Left ventricle myocardium inferior (tissue), 1 donor: ENCODE data around the gene ZNF594. TPM values are rescaled to one million over a fixed set of nuclear protein-coding genes. Genes with fewer than 3 reads are reported as not detected.
"Not testable (repeated sequence)": the region's sequence is repeated elsewhere in the genome, so short reads cannot be mapped to it uniquely, and the experiment has no call there.

ENCODE experiments used
- DNase-seq: peaks from one replicate; pipeline ENCODE4 v3.0.0-alpha.2; 2020
- H3K27ac ChIP-seq: fragments of 200-600 bp; replicated peaks from 2 replicates; pipeline ENCODE4 v1.8.0; 2021
- H3K27me3 ChIP-seq: fragments of 200-600 bp; 2 replicates; pipeline ENCODE4 v1.8.0; 2021; ENCODE audit warnings: low read depth
- H3K36me3 ChIP-seq: fragments of 200-600 bp; 2 replicates; pipeline ENCODE4 v1.8.0; 2021
- H3K4me1 ChIP-seq: fragments of 200-600 bp; 2 replicates; pipeline ENCODE4 v1.8.0; 2021
- H3K4me3 ChIP-seq: fragments of 200-600 bp; 2 replicates; pipeline ENCODE4 v1.8.0; 2021; ENCODE audit warnings: mild to moderate bottlenecking, moderate library complexity
- H3K9me3 ChIP-seq: fragments of 200-600 bp; replicated peaks from 2 replicates; pipeline ENCODE4 v1.8.0; 2021
- CTCF ChIP-seq: fragments of 200-600 bp; IDR thresholded peaks from 2 replicates; pipeline ENCODE4 v1.8.0; 2021; ENCODE audit warnings: antibody characterized with exemption, mild to moderate bottlenecking, borderline replicate concordance
- intact Hi-C: fragments of 100-400 bp; cut with micrococcal nuclease; formaldehyde crosslinking; loops from one replicate; pipeline ENCODE4 v1.11.0; 2022
- total RNA-seq: library from RNA; stranded (reverse); fragmentation: NEBNext Ultra II Directional; extraction: Animal tissue kit (Norgen Biotek cat#: 25700); gene quantifications from one replicate; pipeline ENCODE4 v1.2.1, GENCODE V29; 2021
- donor health status: DM: no; HTN: yes; CAD: no; lungs with severe emphysema.

ZNF594 gene
- total RNA-seq, 1 donor from 2014 or later: 7.7 TPM

DNA sequence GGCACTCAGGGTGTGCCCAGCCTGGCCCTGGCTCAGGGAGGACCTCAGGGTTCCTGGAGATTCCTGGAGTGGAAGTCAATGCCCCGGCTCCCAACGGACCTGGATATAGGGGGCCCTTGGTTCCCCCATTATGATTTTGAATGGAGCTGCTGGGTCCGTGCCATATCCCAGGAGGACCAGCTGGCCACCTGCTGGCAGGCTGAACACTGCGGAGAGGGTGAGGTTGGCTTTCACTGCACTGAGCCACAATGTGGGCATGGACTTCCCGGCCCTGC lies 52.3 kb downstream of the ZNF594 start:
- Histone ChIP-seq H3K27ac (no peak overlapping the region), H3K4me1 (no peaks in the 10 kb centered on the region), H3K4me3 (no peak overlapping the region), H3K9me3 (no peaks in the 10 kb centered on the region), H3K27me3 (peaks cover 4% of the 10 kb centered on the region), H3K36me3 (no peaks in the 10 kb centered on the region)
- TF ChIP-seq CTCF: no peak
- DNase-seq: no peak
- intact Hi-C loops: no loop called here

DNA sequence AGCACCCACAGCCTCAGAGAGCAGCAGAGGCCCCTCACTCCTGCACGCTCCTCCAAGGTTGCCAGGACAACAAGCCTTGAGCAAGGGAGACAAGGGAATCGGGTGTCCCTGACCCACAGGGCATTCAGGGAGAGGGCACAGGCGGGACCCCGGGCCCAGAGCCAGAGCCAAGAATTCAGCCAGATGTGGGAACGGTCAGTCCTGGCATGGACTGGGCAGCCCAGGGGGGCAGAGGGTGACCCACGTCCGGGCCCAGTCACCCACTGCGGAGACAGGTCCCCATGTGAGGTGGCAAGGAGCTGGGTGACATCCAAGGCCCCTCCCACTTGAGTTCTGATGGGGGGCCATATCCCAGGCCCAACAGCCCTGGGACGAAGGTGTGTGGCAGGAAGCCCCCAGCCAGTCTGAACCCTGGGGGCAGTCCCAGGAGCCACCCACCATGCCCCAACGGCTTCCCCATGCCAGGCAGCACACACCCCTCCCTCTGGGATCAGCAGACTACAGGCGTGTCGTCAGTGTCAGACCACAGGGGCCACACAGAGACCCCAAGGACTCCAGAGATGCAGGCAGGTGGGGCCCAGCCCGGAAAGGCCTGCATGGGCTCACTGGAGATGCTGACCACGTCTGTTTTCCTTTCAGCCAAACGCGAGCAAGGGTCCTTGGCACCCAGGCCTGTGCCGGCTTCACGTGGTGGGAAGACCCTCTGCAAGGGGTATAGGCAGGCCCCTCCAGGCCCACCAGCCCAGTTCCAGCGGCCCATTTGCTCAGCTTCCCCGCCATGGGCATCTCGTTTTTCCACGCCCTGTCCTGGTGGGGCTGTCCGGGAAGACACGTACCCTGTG lies 52.8 kb downstream of the ZNF594 start:
- DNase-seq: no peak
- Histone ChIP-seq H3K27me3 (peaks cover 4% of the 10 kb centered on the region), H3K27ac (no peak overlapping the region), H3K36me3 (no peaks in the 10 kb centered on the region), H3K9me3 (no peaks in the 10 kb centered on the region), H3K4me1 (no peaks in the 10 kb centered on the region), H3K4me3 (no peak overlapping the region)
- TF ChIP-seq CTCF: no peak
- intact Hi-C loops: no loop called here

- H3K27me3 ChIP-seq, H3K27ac ChIP-seq, H3K9me3 ChIP-seq, H3K4me3 ChIP-seq, DNase-seq, H3K36me3 ChIP-seq, intact Hi-C loops, H3K4me1 ChIP-seq: not testable (repeated sequence)
Measured at GRCh38 chr17:5138198-5138544, 53.5 kb downstream of the ZNF594 start.

- H3K9me3 ChIP-seq, H3K4me1 ChIP-seq, H3K4me3 ChIP-seq, H3K27me3 ChIP-seq, H3K27ac ChIP-seq, DNase-seq, intact Hi-C loops, H3K36me3 ChIP-seq: not testable (repeated sequence)
Measured at GRCh38 chr17:5137511-5138197, 54.0 kb downstream of the ZNF594 start.

- H3K4me1 ChIP-seq, H3K4me3 ChIP-seq, H3K9me3 ChIP-seq, intact Hi-C loops, H3K27me3 ChIP-seq, H3K36me3 ChIP-seq, DNase-seq, H3K27ac ChIP-seq: not testable (repeated sequence)
Measured at GRCh38 chr17:5136580-5137412, 54.9 kb downstream of the ZNF594 start.

DNA sequence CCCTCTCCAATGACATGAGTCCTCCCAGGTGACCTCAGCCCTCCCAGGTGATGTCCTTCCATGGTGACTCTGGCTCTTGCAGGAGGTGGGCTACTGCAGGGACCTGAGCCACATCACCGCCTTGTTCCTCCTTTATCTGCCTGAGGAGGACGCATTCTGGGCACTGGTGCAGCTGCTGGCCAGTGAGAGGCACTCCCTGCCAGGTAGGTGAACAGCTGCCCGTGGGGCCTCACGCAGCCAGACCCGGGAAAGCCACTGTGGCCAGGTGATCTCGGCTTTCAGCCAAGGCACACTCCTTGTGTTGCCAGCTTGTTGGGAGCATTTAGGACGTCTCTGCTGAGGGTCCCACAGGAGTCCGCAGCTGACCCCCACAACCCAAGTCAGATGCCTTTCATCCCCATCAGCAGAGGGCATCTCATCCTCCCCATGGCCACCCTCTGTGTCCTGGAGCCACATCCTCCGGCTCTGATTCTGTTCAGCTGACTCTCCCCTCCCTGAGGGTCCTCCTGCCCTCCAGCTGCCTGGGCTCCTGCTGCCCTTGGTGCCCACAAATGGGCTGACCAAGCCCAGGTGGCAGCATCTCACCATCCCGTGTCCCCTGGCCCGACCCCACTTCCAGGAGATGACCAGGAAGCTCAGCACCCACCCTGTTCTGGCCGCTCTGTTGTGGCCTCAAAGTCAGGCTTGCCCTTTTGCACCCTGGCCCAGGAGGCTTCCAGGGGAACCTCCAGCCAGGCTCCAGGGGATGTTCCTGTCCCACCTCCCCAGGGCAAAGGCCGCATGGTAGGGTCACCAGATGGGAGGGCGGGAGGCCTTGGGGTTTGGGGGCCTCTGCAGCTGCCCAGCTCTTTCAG lies 55.7 kb downstream of the ZNF594 start:
- H3K4me3 ChIP-seq: no peak overlapping the region
- no peak for TF ChIP-seq CTCF
- H3K36me3 ChIP-seq: no peaks in the 10 kb centered on the region
- intact Hi-C loops: no loop called here
- no peaks in the 10 kb centered on the region for H3K9me3 ChIP-seq
- no peak overlapping the region for H3K27ac ChIP-seq
- no peaks in the 10 kb centered on the region for H3K4me1 ChIP-seq
- no peak for DNase-seq
- peaks cover 12% of the 10 kb centered on the region for H3K27me3 ChIP-seq

DNA sequence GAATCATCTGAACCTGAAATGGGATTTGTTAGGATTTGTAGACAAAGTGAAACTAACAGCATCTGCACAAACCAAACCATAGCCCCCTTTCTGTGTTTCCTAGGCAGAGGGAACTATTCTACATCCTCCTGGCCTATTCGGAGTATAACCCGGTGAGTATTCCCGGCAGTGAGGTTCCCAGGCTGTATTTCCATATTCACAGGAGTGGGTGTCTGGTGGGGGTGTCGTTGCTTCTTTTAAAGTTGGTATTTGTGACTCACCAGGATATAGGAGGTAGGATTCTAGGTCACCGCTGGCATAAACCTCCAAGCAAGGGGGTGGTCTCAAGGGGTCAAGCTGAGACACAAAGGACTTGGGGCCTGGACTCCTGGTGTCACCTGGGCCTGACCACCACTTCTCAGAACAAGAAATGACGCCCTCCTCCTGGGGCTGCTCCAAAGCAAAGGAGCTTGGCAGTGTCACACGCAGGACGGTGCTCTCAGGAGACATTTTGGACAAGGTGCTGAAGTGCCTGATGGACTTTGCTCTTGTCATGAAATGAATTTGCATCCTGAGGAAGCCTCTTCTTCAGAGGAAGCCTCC lies 56.4 kb downstream of the ZNF594 start:
- H3K9me3 ChIP-seq, H3K36me3 ChIP-seq, H3K27ac ChIP-seq, DNase-seq, H3K4me3 ChIP-seq, H3K4me1 ChIP-seq, intact Hi-C loops: not testable (repeated sequence)
- peaks cover 18% of the 10 kb centered on the region for H3K27me3 ChIP-seq

GRCh38 chr17:5134571-5134970 lies 57.1 kb downstream of the ZNF594 start:
- H3K27ac ChIP-seq, H3K9me3 ChIP-seq, H3K4me3 ChIP-seq, intact Hi-C loops, H3K36me3 ChIP-seq, DNase-seq, H3K4me1 ChIP-seq: not testable (repeated sequence)
- peaks cover 24% of the 10 kb centered on the region for H3K27me3 ChIP-seq

GRCh38 chr17:5133961-5134360 lies 57.7 kb downstream of the ZNF594 start:
- H3K36me3 ChIP-seq, DNase-seq, H3K4me3 ChIP-seq, H3K27ac ChIP-seq, intact Hi-C loops, H3K4me1 ChIP-seq, H3K9me3 ChIP-seq: not testable (repeated sequence)
- peaks cover 24% of the 10 kb centered on the region for H3K27me3 ChIP-seq
